GM19351 (cell line): ENCODE results near the gene IQGAP1.

Experiments
- ATAC-seq: cut with Tn5 transposase; IDR thresholded peaks from one replicate; pipeline ENCODE4 v1.9.1; 2021; ENCODE audit warnings: mild to moderate bottlenecking, moderate library complexity; ENCODE audit not compliant: unreplicated experiment

The IQGAP1 gene

DNA sequence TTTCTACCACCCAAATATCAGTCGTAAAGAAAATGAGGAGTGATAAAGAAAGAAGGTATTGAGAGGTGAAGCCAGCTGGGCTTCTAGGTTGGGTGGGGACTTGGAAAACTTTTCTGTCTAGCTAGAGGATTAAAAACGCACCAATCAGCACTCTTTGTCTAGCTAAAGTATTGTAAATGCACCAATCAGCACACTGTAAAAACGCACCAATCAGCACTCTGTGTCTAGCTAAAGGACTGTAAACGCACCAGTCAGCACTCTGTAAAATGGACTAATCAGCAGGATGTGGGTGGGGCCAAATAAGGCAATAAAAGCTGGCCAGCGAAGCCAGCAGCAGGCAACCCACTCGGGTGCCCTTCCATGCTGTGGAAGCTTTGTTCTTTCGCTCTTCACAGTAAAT is 13.0 kb upstream of the IQGAP1 start:
- ATAC-seq: no peak

DNA sequence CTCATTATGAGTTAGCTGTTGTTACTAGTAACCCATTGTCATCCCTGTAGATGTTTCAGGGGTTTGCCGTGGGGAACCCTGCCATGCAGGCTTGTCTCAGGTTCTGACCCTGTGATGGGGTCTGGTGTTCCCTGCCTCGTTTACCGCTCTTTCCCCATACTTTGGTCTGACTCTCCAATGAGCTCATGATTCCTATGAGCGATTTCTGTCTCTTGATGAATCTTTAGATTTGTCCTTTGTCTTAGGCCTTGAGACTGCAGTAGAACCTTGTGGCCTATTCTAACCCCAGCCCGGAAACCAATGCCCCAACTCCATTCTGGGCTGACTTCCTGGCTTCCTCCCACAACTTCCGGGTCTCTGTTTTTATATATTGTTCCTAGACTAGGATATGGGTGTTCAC is 11.3 kb upstream of the IQGAP1 start:
- ATAC-seq: no peak

DNA sequence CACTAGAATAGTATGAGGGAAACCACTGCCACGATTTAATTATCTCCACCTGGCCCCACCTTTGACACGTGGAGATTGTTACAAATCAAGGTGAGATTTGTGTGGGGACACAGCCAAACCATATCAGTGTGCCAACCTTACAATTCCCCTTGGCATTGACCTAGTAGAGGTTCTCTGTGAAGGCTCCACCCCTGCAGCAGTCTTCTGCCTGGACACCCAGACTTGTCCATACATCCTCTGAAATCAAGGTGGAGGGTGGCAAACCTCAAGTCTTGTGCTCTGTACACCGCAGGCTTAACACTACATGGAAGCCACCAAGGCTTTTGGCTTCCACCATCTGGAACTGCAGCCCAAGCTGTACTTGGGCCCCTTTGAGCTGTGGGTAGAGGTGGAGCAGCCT is 8.8 kb upstream of the IQGAP1 start:
- no peak for ATAC-seq

DNA sequence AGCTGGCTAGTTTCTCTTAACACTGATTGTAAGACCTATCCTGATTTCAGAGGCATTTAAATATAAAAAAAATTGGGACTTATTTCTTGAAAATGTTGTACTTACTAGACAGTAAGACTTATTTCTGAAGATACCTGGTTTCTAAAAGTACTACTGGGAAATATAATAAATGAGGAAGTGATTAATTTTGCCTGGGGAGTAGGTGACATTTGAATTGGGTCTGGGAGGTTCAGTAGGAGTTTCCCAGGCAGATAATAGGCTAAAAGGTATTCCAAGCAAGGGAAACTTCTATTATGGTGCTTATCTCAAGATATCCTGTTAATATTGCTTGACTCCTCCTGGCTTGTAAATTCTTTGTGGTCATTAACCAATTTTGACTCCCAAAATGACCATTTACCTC is 6.5 kb upstream of the IQGAP1 start:
- ATAC-seq: no peak

DNA sequence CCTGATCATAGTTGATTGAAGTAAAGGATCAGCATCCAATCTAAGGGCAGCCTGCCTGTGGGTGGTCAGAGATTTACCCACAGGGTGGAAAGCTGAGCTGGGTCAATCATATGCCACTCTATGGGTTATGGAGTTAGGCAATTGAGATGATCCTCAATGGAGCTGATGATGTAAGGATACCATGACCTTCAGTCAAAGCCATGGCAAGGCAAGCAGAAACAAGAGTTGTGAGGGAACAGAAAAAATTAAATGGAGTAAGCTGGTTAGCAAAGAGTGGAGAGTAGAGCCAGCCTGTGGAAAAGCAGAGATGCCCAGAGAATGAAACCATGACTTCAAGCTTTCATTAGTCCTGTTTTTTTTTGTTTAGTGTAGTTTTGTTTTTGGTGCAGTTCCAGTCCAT is 5.7 kb upstream of the IQGAP1 start:
- ATAC-seq: no peak

DNA sequence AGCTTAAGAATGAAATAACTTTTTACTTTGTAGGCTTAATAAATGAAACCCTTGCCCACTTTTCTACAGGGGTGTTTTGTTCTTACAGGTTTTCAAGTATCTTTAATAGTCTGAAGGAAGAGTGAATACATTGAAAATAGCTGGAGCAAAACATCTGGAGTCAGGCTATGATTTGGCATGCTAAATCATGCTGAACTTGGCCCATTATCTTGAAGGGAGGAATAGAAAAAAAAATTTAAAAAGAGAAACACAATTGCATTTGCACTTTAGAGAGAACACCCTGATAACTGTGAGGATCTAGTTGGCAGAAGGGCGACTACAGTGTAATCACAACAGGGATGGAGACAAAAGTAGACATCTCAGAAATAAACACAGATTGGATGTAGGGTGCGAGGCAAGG is 1.8 kb upstream of the IQGAP1 start:
- ATAC-seq: no peak

DNA sequence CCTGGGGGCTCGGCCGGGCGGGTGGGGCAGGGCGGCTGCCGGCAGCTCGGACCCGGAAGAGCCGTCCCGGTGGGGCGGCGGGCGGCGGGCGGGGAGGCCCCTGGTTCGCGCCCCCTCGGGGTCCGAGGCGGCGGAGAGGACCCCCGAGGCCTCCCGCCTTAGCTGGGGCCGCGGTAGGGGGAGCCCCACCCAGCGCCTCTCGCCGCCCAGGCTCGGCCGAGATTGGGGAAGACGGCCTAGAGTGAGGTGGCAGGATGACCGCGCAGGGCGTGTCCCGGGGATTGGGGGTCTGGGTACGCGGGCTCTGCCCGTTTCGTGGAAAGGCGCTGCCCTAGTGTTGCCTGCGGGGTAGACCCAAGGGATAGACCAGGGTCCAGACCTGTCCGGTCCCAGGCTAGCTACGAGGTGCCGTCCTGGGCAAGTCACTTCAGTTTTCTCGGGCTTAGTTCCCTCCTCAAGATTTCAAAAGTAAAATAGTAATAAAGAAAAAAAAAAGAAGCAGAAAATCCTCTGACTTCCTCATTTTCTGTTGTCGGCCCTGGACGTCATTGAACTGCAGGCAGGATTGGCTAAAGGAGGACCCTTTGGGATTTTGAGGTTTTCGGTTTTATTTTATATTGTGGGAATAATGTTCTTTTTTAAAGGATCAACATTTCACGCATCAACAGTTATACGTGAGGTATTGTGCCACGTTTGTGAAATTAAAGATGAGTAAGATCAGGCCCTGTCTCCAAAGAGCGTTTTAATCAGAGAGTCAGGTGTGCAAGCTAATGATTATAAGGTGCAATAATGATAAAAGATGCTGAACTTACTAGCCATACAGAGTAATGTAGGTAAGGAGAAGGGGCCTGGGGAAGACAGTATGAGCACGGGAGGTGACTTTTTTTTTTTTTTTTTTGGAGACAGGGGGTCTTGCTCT is 679 bp downstream of the IQGAP1 start:
- ATAC-seq: peak; percentile 49

DNA sequence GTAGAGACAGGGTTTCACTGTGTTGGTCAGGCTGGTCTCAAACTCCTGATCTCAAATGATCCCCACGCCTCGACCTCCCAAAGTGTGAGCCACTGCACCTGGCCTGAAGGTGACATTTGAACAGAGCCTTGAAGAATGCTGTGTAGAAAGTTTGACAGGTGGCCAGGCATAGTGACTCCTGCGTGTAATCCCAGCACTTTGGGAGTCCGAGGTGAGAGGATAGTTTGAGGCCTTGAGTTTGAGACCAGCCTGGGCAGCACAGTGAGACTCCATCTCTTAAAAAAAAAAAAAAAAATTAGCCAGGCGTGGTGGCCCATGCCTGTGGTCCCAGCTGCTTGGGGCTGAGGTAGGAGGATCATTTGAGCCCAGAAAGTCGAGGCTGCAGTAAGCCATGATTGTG is 1.5 kb downstream of the IQGAP1 start:
- ATAC-seq: no peak

DNA sequence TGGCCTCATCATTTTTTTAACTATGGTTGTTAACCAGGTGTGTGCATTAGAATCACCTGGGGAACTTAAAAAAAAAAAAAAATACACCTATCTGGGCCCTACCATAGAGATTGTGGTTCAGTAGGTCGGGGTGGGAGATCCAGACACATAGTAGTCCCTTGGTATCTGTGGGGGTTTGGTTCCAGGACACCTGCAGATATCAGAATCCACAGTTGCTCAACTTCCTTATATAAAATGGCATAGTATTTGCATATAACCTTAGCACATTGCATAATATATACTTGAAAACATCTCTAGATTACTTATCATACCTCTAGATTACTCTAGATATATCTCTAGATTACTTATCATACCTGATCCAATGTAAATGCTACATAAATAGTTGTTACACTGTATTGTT is 5.0 kb downstream of the IQGAP1 start:
- ATAC-seq: no peak

DNA sequence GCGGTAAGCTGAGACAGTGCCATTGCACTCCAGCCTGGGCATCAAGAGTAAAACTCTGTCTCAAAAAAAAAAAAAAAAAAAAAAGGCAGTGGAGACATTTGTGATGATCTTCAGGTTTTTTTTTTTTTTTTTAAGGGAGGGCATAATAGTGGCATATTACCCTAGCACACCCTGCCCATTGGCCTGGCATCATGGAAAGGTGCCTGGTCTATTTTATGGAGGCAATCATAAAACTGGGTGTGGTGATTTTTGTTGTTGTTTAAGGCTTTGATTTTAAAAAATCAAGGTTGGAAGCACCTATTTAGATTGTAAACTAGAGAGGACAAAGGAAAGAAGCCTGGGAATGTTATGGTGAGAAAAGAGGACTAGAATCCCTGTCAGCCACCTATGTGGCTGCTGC is 6.0 kb downstream of the IQGAP1 start:
- no peak for ATAC-seq

DNA sequence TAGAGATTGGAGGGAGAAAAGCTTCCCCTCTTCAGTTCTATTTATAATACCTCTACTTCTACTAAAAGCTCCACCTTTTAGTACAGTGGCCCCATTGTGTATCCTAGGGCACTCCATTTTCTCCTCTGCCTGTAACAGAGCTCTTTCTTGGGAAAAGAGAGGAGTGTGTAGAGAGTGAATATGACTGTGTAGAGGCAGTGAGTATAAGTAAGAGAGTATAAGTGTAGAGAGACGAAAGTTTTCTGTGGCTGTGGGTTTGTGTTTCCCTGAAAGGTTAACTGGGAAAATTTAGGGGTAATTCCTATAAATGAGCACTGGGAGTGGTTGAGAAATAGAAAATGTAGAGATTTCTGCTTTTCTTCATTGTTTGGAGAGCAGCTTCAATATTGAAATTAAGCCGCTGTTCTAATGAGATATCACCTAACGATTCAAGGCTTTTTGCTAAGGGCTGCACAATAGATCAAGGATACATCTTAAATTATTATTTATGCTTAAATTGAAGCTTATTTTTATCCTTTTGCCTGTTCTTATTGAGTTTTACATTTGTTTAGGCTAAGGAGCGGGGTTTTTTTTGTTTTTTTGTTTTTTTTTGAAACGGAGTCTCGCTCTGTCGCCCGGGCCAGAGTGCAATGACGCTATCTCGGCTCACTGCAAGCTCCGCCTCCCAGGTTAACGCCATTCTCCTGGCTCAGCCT is 6.9 kb downstream of the IQGAP1 start:
- no peak for ATAC-seq

DNA sequence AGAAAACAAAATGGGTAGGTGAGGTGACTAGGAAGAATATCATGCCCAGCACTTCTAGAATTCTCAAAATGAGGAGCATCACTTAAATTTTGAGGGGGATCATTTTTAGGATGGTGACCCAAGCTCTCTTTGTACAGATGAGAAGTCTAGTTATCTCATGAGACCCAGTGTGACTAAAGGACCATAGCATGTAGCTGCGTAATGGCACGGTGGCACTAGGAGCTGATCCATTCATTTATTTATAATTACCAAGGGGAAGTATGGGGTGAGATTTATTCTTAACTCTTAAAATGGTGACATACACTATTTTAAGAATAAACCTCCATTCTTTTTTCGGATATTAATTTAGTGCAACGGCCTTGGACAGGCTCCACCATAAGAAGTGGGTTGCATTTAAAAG is 8.3 kb downstream of the IQGAP1 start:
- ATAC-seq: no peak

DNA sequence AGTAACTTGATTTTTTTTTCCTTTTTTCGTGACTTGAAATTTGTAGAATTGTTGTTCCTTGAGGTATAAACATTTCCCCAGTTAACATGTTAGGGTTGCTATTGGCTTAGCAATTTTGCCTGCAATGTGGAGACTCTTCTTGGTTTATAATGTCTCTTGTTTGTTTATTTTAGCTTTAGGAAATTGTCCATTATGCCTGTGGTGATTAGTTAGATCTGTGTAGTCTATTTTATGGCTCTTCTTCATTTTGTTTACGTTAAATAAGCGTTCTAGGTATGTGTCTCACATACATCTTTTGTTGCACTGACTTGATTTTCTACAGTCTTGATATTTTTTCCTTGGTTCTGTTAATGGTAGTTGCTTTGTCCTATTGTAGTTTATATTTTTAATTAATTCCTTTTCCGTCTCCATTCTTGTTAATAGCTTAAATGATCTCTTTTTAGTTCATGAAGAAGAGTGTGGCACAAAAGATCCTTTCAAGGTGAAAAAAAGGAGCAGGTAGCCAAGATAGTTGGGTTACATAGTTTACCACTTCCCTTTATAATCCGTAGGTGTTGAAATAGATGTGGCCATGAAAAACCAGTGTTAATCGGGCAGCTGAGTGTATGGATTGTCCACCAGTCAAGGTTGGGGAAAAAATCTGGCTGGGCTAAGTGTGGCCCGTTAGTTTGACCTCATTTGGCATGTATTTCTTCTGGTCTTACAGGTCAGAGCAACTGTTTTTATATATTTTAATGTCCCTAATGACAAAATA is 12.1 kb downstream of the IQGAP1 start:
- no peak for ATAC-seq

DNA sequence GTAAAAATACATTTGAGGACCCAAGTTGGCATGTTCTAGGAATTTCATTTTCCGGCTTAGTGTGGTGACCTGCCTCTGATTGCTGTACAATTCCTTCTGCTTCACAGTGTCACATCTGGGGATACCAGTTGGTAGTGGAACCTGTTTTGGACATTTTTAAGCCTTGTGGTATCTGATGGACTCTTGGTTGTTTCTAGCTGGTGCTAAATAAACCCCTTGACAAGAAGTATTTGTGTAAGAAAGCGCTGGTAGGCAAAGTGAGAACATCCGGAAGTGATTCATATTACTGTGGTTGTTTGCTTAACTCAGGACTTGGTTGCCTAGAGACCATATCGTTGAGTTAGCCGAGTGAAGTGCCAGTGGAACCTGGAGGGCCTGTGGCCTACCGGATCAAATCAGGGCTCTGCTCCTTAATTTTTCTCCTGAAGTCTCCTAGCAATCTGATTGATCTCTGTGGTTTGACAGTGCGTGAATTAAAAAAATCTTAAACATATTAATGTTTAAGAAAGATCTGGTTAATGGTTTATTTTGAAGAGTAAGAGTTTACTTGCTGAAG is 12.8 kb downstream of the IQGAP1 start:
- peak; percentile 100 for ATAC-seq

DNA sequence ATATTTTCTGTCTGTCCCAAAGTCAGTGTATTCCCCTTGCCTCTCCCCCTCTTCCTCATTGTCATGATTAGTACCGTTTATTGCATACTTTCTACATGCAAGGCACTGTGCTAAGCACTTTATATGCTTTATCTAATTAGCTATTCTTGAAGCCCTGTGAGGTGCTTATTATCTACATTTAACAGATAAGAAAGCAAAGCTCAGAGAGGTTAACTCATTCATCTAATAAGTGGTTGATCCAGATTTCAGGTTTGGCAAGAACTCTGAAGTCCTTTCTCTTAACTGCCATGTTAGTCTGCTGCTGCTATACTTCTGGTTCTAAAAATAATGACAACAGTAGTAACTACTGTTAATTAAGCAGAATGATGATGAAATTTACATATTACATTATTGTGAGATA is 13.5 kb downstream of the IQGAP1 start:
- no peak for ATAC-seq

DNA sequence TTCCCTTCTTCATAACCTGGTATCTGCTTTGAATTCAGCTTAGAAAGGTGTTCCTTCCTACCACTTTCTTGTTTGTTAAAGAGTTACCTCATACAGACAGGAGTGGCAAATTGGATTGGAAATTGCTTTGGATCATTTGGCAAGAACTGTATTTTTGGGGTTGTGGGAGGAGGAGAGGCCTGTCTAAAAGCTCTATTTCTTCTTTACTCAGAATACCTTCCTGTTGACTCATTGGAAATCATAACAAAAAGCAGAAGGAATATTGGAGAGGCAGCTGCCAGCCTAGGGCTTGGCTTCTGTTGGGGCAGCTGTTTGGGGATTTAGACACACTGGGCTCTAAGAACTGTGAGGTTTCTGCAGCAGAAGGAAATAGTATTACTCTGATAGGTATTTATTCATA is 14.2 kb downstream of the IQGAP1 start:
- ATAC-seq: no peak

DNA sequence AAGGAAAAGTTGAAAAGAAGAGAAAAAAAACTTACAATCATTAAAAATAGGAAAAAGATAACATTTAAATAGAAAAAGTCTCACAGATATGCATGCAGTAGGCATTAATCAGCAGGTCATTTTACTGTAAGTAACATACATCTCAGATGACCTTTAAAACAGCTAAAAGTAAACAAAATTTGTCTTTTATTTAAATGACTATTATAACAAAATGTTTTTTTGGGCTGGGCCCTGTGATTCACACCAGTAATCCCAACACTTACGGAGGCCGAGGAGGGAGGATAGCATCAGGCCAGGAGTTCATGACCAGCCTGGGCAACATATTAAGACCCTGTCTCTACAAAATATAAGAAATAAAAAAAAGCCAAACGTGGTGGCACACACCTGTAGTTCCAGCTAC is 14.7 kb downstream of the IQGAP1 start:
- no peak for ATAC-seq

DNA sequence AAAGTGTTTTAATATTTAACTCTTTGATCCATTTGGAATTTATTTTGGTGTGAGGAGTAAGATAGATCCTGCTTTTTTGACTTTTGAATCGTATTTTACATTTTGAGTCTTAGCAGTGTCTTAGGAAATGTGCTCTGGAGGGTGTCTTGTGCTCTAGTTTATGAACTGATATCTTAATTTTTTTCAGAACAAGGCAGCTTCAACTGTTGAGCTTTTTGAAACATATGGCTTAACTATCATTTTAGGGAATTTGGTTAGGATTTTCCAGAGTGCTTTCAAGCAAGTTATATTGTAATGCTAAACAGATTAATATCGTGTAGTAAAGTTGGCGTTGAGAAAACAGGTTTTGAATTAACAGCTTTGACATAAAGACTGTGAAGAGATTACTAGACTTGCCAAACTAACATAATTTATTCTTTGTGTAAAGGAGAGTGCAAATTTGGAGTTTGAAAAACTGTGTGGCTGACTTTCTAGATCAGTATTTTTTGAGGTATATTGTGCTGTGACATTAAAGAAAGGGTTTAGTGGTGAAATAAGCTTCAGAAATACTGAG is 17.1 kb downstream of the IQGAP1 start:
- ATAC-seq: no peak

DNA sequence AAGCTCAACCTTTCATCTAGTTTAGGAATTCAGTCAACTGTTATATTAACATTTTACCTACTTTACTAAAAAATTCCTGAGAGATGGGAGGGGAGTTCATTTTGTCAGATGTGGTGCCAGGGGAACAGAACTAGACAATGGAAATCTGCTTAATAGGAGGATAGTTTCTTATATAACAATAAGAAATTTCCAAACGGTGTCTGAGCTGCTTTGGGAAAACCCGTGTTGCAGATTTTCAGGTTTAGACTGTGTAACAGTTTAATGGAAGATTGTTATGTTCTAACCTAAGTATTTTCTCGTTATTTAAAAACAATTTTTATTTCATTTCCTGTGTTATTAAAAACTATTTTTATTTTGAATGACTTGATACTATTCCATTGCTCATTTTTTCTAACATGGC is 19.3 kb downstream of the IQGAP1 start:
- ATAC-seq: no peak

DNA sequence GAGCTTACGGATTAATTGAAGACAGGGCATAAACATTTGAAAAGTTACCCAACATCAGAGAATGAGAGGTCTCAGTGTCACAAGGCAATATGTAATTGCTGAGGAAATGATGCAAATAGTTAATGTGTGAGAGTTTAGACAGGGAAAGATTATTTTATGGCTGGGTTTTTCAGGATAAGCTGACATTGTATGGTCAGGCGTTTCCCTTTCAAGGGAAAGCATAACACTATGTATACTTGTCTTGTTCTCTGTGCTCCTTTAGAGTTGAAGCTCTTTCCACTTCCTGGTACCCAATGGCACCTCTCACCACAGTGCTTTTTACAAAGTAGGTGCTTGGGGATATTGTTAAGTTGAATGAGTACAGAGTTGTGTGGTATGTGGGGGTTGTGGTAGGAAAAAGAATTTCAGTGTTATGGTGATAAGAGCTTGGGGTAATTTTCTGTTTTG is 19.9 kb downstream of the IQGAP1 start:
- ATAC-seq: no peak

DNA sequence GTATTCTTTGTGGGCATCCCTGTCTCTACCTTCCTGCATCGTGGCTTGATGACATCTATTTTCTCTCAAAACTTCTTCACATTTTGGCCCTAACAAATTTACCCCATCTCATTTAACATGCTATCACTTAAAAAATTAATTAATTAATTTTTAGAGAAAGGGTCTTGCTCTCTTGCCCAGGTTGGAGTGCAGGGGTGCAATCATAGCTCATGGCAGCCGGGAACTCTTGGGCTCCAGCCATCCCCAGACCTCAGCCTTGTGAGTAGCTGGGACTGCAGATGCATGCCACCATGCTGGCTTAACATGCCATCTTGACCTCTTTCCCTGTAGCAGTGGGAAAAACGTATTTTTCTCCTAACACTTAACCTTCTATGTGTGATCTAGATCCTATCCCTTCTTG is 20.6 kb downstream of the IQGAP1 start:
- no peak for ATAC-seq
